BLaER1 treated with 17β-estradiol and CSF1 and Interleukin-3, amounts not matched to agents 10 nM and 100 nM (cell line): Measurements from ENCODE around the gene SEMA3D.
"Not testable (repeated sequence)": the region's sequence is repeated elsewhere in the genome, so short reads cannot be mapped to it uniquely, and the experiment has no call there.

Source experiments
- H3K27ac ChIP-seq, 11 experiments: shearing (Covaris generic); formaldehyde crosslinking; 2 replicates each; pipeline ENCODE4 v1.8.1; 2022
- H3K27me3 ChIP-seq, 11 experiments: shearing (Covaris generic); formaldehyde crosslinking; 2 replicates each; pipeline ENCODE4 v1.8.1; 2022
- H3K36me3 ChIP-seq, 11 experiments: shearing (Covaris generic); formaldehyde crosslinking; 2 replicates each; pipeline ENCODE4 v1.8.1; 2022
- H3K4me1 ChIP-seq, 10 experiments: shearing (Covaris generic); formaldehyde crosslinking; 2 replicates each; pipeline ENCODE4 v1.8.1; 2022
- H3K4me2 ChIP-seq, 11 experiments: shearing (Covaris generic); formaldehyde crosslinking; 2 replicates each; pipeline ENCODE4 v1.8.1; 2022
- H3K4me3 ChIP-seq, 10 experiments: shearing (Covaris generic); formaldehyde crosslinking; 2 replicates each; pipeline ENCODE4 v1.8.1; 2022
- H3K9ac ChIP-seq, 11 experiments: shearing (Covaris generic); formaldehyde crosslinking; 2 replicates each; pipeline ENCODE4 v1.8.1; 2022
- H3K9me3 ChIP-seq, 11 experiments: shearing (Covaris generic); formaldehyde crosslinking; replicated peaks in 1 of 11; 2 replicates each; pipeline ENCODE4 v1.8.1; 2022
- H4K20me1 ChIP-seq, 11 experiments: shearing (Covaris generic); formaldehyde crosslinking; 2 replicates each; pipeline ENCODE4 v1.8.1; 2022
- Cebpa-rat ChIP-seq, 11 experiments: shearing (Covaris generic); IDR thresholded peaks; 2 replicates each; pipeline ENCODE4 v1.8.1; 2022

The SEMA3D gene

DNA sequence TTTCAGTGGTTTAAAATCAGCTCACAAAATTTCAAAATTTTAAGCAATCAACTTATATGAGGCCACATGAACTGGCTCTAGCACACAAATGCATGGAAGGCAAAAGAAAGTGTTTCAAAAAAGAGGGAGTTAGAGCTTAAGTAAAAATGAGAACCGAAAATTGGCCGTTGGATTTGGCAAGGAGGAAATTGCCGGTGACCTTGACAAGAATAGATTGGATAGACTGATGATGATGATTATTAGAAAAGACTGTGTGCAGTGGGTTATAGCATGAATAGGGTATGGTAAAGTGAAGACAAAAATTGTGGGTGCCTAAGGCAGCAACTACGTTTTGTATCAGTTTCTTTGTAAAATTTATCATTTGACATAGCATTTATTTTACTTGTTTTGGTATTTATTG lies 175.7 kb downstream of the SEMA3D start:
- H3K27ac ChIP-seq: no peak overlapping the region
- H3K4me3 ChIP-seq: no peak overlapping the region
- H3K36me3 ChIP-seq: no peaks in the 10 kb centered on the region
- no peak overlapping the region for H3K4me2 ChIP-seq
- no peak overlapping the region for H3K9ac ChIP-seq
- H3K27me3 ChIP-seq: no peaks in the 10 kb centered on the region
- no peaks in the 10 kb centered on the region for H3K4me1 ChIP-seq
- no peaks in the 10 kb centered on the region for H4K20me1 ChIP-seq
- TF ChIP-seq Cebpa-rat (IDR thresholded peaks at IDR 0.05): no peak
- H3K9me3 ChIP-seq: no peaks in the 10 kb centered on the region

DNA sequence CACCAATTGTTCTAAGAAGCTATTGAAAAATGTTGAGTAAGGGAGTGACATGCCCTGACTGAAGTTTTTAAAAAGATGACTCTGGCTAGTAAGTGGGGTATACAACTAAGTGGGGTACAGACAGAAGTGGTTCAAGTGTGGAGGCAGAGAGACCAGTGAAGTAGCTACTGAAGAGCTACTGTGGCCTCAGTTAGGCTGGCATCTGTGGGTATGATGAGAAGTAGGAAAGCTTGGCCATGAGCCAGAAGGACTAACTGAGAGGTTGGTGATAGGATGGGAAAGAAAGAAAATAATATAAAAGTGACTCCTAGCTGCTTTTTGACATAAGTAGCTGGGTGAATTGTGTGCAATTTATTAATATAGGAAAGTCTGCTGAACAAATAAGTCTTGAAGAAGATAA lies 176.6 kb downstream of the SEMA3D start:
- Histone ChIP-seq H3K36me3 (no peaks in the 10 kb centered on the region), H3K27ac (no peak overlapping the region), H3K27me3 (no peaks in the 10 kb centered on the region), H3K9me3 (no peaks in the 10 kb centered on the region), H3K4me3 (no peak overlapping the region), H3K9ac (no peak overlapping the region), H3K4me1 (no peaks in the 10 kb centered on the region), H4K20me1 (no peaks in the 10 kb centered on the region), H3K4me2 (no peak overlapping the region)
- TF ChIP-seq Cebpa-rat (IDR thresholded peaks at IDR 0.05): no peak

DNA sequence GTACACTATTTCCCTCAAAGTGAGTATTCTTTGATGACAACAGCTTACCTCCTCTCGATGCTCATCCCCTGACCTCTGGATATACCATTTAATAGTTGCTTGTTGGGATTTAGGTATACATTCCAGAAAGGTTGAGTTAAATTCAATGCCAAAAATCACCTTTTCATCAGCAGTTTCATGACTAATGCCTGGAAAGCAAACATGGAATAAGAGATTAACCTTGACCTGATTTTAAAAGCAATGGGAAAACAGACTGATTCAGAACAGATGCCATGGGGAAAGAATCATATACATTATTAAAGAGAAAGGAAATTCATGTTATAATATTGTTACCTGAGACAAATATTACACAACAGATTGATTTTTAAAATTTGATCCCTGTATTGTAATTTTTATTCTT lies 180.1 kb downstream of the SEMA3D start:
- Histone ChIP-seq H3K9ac (no peak overlapping the region), H3K36me3 (no peaks in the 10 kb centered on the region), H3K4me2 (no peak overlapping the region), H3K27ac (no peak overlapping the region), H4K20me1 (no peaks in the 10 kb centered on the region), H3K4me1 (no peaks in the 10 kb centered on the region), H3K27me3 (no peaks in the 10 kb centered on the region), H3K4me3 (no peak overlapping the region), H3K9me3 (no peaks in the 10 kb centered on the region)
- no peak for TF ChIP-seq Cebpa-rat (IDR thresholded peaks at IDR 0.05)

DNA sequence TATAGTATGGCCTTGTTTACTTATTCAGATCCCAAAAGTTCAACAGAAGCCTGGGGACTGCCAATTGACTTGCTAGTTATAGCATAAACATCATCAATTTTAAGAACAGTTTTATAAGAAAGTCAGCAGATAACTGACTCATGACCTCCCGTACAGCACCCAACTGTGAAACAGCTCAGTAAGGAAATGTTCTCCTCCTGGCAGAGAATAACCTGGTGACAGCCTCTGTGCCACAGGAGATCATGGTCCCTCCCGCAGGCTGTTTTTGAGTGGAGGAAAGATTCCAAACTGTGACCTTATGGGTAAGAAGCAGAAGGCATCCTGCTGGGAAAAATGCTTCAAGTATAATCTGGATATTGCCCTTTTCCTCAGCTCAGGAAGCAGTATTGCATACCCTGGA lies 182.5 kb downstream of the SEMA3D start:
- no peak for TF ChIP-seq Cebpa-rat (IDR thresholded peaks at IDR 0.05)
- Histone ChIP-seq H3K36me3 (no peaks in the 10 kb centered on the region), H3K27me3 (no peaks in the 10 kb centered on the region), H3K9me3 (no peaks in the 10 kb centered on the region), H3K4me3 (no peak overlapping the region), H3K27ac (no peak overlapping the region), H3K9ac (no peak overlapping the region), H3K4me1 (no peaks in the 10 kb centered on the region), H4K20me1 (no peaks in the 10 kb centered on the region), H3K4me2 (no peak overlapping the region)

DNA sequence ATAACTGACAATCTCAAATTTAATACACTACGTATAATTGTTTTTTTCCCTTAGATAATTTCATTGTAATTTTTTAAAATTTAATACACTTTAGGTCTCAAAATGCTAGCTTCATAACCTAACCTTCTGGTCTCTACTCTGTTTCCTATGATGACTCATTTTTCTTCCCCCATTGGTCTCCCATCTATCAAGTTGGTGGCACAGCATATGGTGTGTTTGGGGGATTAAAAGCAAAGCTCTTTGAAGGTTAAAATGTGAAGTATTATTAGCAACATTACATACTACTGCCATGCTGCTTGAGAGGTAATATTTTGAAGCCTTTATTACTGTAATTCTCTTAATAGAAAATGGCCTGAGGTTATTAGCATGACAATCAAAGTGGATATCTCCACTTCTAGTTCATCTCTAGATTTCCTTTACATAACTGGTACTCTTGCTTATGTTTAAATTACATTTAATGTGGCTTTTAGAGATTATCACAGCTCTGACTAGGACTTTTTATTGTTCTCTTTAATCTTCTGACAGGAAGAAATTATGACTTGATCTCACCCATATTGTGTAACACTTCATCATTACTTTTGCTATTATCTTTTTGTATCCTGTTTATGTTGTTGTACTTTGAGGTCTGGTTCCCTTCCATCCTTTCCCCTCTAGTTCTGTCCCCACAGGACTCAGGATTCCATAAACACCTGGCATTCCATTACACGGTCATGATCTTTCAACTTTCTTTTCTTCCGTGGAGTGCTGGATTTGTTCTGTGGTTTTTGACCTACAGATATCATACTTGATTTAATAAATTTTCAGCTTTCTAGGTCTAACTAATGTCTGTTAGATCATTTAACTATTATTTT lies 185.1 kb downstream of the SEMA3D start:
- Histone ChIP-seq H3K27ac (no peak overlapping the region), H3K36me3 (no peaks in the 10 kb centered on the region), H3K27me3 (no peaks in the 10 kb centered on the region), H3K9ac (no peak overlapping the region), H3K4me1 (no peaks in the 10 kb centered on the region), H3K4me2 (no peak overlapping the region), H3K4me3 (no peak overlapping the region), H4K20me1 (no peaks in the 10 kb centered on the region), H3K9me3 (no peaks in the 10 kb centered on the region)
- TF ChIP-seq Cebpa-rat (IDR thresholded peaks at IDR 0.05): no peak

DNA sequence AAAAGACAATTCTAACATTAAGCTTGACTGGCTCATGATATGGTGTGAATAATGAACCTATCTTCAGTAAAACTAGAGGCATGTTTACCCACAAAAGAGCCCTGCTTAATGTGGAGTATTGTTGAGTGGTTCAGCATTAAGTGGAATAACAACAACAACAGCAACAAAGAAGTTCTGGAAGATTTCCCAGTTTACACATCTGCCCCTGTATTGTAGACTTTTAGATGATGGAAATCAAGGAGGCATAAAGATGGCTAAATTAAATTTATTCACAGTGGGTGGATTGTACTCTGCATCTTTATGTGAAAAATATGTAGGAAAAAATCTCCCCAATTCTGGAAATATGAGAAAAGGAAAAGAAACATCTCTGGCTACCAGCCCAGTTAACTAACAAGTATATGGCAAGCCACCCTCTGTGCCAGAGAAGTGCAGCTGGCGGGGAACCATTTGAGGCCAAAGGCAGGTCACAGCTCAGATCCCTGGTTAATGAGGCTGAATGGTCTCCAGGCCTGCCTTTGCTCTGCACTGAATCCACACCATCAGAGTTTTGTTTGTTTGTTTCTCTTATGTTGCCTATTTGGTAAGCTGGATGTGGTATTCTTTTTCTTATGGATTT lies 186.0 kb downstream of the SEMA3D start:
- Histone ChIP-seq H3K36me3 (no peaks in the 10 kb centered on the region), H4K20me1 (no peaks in the 10 kb centered on the region), H3K4me1 (no peaks in the 10 kb centered on the region), H3K4me3 (no peak overlapping the region), H3K4me2 (no peak overlapping the region), H3K27me3 (no peaks in the 10 kb centered on the region), H3K9me3 (no peaks in the 10 kb centered on the region), H3K9ac (no peak overlapping the region), H3K27ac (no peak overlapping the region)
- no peak for TF ChIP-seq Cebpa-rat (IDR thresholded peaks at IDR 0.05)

DNA sequence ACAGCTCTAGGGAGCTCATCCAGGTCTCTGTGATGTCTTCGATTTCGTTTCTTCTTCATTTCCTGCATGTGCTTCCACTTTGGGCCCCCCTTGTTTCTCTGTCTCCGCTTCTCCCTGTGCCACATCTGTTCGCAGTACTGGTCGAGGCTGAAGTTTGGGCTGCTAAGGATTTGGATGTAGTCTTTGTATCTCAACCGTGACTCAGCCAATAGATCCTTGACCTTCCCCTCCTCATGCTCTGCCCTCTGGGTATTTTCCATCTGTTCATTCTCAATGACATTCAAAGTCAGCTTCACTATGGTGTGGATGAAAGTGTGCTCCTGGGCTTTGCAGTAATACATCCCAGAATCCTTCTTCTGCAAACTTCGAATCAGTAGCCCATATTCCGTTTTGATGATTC lies 187.4 kb downstream of the SEMA3D start:
- TF ChIP-seq Cebpa-rat (IDR thresholded peaks at IDR 0.05): no peak

DNA sequence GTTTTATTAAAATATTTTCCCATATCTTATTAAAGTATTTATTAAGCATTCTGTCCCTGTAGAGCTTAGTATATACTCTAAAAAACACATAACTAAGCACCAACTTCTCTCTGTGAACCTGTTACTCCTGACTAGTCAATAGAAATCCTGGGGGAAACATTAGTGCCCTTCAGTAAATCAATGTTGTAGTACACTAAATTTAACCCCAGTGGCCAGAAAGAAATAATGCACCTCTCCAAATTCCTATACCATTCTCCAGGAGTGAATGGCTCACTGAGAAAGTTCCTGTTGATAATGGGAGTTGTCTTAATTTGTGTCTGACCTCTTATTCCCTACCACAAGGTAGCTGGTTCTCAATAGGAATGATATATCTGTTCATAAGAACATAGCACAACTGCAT lies 188.2 kb downstream of the SEMA3D start:
- H3K4me3 ChIP-seq: no peak overlapping the region
- TF ChIP-seq Cebpa-rat (IDR thresholded peaks at IDR 0.05): no peak
- H3K9ac ChIP-seq: no peak overlapping the region
- H3K4me2 ChIP-seq: no peak overlapping the region
- H4K20me1 ChIP-seq: no peaks in the 10 kb centered on the region
- no peak overlapping the region for H3K27ac ChIP-seq
- no peaks in the 10 kb centered on the region for H3K27me3 ChIP-seq
- H3K9me3 ChIP-seq: no peaks in the 10 kb centered on the region
- H3K36me3 ChIP-seq: no peaks in the 10 kb centered on the region
- H3K4me1 ChIP-seq: no peaks in the 10 kb centered on the region

More for the DNA sequence above, 187.4 kb downstream of the SEMA3D start:
- Histone ChIP-seq H3K27me3 (no peaks in the 10 kb centered on the region), H3K36me3 (no peaks in the 10 kb centered on the region), H3K4me1 (no peaks in the 10 kb centered on the region), H3K9me3 (no peaks in the 10 kb centered on the region), H3K27ac (no peak overlapping the region), H3K9ac (no peak overlapping the region), H4K20me1 (no peaks in the 10 kb centered on the region), H3K4me2 (no peak overlapping the region), H3K4me3 (no peak overlapping the region)

DNA sequence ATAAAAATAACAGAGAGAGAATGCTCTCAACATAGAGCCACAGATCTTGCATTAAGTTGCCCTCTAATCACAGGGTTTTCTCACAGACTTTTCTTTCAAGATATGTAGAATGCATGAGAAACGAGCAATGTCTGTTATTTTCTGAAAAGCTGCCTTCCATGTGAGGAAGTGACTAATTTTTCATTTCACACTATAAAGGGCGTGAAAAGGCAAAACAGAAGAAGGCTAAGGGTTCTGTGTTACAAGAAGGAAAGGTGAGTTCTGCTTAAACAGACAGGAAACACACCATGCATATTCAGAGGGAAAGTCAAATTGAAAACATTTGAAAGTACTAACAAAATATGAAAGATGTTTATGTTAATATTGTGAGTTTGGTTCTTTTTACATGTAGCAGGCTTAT lies 189.2 kb downstream of the SEMA3D start:
- Histone ChIP-seq H3K36me3 (no peaks in the 10 kb centered on the region), H3K4me2 (no peak overlapping the region), H3K4me1 (no peaks in the 10 kb centered on the region), H3K9ac (no peak overlapping the region), H3K27me3 (no peaks in the 10 kb centered on the region), H3K27ac (no peak overlapping the region), H4K20me1 (no peaks in the 10 kb centered on the region), H3K4me3 (no peak overlapping the region), H3K9me3 (peaks cover 0 to 8% (median 0%) of the 10 kb centered on the region in 11 experiments; a peak in 2 of 22 replicates)
- no peak for TF ChIP-seq Cebpa-rat (IDR thresholded peaks at IDR 0.05)

DNA sequence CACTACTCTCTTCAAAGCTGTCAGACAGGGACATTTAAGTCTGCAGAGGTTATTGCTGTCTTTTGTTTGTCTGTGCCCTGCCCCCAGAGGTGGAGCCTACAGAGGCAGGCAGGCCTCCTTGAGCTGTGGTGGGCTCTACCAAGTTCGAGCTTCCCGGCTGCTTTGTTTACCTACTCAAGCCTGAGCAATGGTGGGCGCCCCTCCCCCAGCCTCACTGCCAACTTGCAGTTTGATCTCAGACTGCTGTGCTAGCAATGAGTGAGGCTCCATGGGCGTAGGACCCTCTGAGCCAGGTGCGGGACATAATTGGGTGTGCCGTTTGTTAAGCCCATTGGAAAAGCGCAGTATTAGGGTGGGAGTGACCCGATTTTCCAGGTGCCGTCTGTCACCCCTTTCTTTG lies 193.9 kb downstream of the SEMA3D start:
- H3K4me1 ChIP-seq, H3K27me3 ChIP-seq, H3K9ac ChIP-seq, H3K9me3 ChIP-seq, H3K36me3 ChIP-seq, H3K4me2 ChIP-seq, H4K20me1 ChIP-seq, H3K4me3 ChIP-seq, H3K27ac ChIP-seq: not testable (repeated sequence)
